ENCODE results near the gene ZNF808. TPM values are rescaled to one million over a fixed set of nuclear protein-coding genes. Genes with fewer than 3 reads are reported as not detected.
A peak's percentile ranks its signal among the peaks of the same experiment; 100 is the strongest.

ZNF808 gene
- total and polyA plus RNA-seq, 2 of the 13 experiments (the other 11 are each of a cell fraction or from before 2014, with no cell fraction given), result 3.0 to 7.4 TPM

DNA sequence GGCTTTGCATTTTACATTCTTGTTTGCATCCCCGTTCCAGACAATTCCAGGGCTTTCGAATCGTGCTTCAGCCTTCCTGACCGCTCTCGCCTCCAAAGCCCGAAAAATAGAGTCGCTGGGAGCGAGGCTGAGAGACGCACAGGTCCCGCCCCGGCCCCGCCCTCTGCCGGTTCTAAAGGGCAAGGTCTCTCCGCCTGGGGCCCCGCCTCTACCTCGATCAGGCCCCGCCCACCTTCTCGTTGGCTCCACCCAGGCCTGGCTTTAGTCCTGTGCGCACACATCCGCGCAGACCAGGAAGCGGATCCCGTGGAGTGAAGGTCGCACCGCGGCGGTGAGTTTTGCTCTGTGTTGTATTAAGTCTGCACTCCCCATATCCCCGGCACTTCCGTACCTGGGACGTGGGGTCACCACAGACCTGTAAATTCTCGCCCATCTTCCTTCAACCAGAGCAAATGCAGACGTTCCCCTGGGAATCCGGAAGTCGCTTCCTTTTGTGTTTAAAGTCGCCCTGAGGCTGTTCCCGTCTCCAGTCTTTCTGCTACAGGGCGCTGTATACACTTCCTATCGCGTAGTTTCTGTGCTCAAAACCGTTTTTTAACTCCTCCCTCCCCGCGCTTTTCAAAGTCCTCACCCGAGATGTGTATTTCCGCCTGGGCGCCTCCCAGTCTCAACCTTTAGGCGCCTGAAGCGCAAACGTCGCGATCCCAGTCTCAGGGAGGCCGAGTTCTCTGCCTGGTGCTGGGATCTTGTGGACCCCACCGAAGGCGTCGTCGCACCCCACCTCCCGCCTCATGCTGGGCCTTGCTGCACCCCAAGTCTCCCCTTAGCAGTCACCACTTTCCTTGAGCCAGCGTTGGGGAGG is 42.8 kb downstream of the ZNF808 start, which contains the start of gene ZNF701 (continued):
- TF ChIP-seq ZNF589 (CRISPR knock-in tag; conservative IDR thresholded peaks at IDR 0.05) (no peak), MBNL3 (CRISPR knock-in tag; conservative IDR thresholded peaks at IDR 0.05) (no peak), ZNF224 (CRISPR knock-in tag; IDR thresholded peaks at IDR 0.05) (no peak), JUN (CRISPR knock-in tag; IDR thresholded peaks at IDR 0.05) (no peak), ESRRA (CRISPR knock-in tag; IDR thresholded peaks at IDR 0.05; ENCODE audit: low read depth) (no peak), ZNF343 (CRISPR knock-in tag; IDR thresholded peaks at IDR 0.05) (no peak), ZBTB3 (CRISPR knock-in tag; IDR thresholded peaks at IDR 0.05; ENCODE audit: borderline replicate concordance, low read depth) (no peak), KAT8 (CRISPR knock-in tag; IDR thresholded peaks at IDR 0.05) (peak; percentile 79), SNAPC2 (CRISPR knock-in tag; IDR thresholded peaks at IDR 0.05) (no peak), CEBPG (CRISPR knock-in tag; IDR thresholded peaks at IDR 0.05) (no peak), ARNTL (CRISPR knock-in tag; IDR thresholded peaks at IDR 0.05) (no peak), TCF7L2 (IDR thresholded peaks at IDR 0.05; ENCODE audit: low read depth, low read length) (no peak), TP53 (CRISPR knock-in tag; conservative IDR thresholded peaks at IDR 0.05) (no peak), ETV5 (CRISPR knock-in tag; IDR thresholded peaks at IDR 0.05; ENCODE audit: borderline replicate concordance) (no peak), ZNF569 (CRISPR knock-in tag; IDR thresholded peaks at IDR 0.05; ENCODE audit: borderline replicate concordance) (no peak), CEBPB (IDR thresholded peaks at IDR 0.05; ENCODE audit: borderline replicate concordance, low read depth, low read length) (no peak), IKZF1 (IDR thresholded peaks at IDR 0.05) (no peak)
- TF ChIP-seq, protein P1, sequence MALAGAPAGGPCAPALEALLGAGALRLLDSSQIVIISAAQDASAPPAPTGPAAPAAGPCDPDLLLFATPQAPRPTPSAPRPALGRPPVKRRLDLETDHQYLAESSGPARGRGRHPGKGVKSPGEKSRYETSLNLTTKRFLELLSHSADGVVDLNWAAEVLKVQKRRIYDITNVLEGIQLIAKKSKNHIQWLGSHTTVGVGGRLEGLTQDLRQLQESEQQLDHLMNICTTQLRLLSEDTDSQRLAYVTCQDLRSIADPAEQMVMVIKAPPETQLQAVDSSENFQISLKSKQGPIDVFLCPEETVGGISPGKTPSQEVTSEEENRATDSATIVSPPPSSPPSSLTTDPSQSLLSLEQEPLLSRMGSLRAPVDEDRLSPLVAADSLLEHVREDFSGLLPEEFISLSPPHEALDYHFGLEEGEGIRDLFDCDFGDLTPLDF (CRISPR knock-in tag; IDR thresholded peaks at IDR 0.05), result 0 out of 2 replicates have a peak, but pooled peaks have one; percentile 41
- TF ChIP-seq, protein P2, sequence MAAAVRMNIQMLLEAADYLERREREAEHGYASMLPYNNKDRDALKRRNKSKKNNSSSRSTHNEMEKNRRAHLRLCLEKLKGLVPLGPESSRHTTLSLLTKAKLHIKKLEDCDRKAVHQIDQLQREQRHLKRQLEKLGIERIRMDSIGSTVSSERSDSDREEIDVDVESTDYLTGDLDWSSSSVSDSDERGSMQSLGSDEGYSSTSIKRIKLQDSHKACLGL (CRISPR knock-in tag; IDR thresholded peaks at IDR 0.05), result no peak
- TF ChIP-seq, protein P3, sequence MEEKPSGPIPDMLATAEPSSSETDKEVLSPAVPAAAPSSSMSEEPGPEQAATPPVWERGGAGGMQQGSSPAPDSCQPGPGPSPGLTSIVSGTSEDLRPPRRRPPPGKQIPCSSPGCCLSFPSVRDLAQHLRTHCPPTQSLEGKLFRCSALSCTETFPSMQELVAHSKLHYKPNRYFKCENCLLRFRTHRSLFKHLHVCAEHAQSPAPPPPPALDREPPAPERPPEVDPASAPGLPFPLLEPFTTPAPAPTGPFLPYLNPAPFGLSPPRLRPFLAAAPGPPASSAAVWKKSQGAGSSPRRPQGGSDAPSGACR (CRISPR knock-in tag; IDR thresholded peaks at IDR 0.05), result no peak
- TF ChIP-seq, protein P4, sequence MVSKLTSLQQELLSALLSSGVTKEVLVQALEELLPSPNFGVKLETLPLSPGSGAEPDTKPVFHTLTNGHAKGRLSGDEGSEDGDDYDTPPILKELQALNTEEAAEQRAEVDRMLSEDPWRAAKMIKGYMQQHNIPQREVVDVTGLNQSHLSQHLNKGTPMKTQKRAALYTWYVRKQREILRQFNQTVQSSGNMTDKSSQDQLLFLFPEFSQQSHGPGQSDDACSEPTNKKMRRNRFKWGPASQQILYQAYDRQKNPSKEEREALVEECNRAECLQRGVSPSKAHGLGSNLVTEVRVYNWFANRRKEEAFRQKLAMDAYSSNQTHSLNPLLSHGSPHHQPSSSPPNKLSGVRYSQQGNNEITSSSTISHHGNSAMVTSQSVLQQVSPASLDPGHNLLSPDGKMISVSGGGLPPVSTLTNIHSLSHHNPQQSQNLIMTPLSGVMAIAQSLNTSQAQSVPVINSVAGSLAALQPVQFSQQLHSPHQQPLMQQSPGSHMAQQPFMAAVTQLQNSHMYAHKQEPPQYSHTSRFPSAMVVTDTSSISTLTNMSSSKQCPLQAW (CRISPR knock-in tag; IDR thresholded peaks at IDR 0.05), result no peak
- TF ChIP-seq, protein P5, sequence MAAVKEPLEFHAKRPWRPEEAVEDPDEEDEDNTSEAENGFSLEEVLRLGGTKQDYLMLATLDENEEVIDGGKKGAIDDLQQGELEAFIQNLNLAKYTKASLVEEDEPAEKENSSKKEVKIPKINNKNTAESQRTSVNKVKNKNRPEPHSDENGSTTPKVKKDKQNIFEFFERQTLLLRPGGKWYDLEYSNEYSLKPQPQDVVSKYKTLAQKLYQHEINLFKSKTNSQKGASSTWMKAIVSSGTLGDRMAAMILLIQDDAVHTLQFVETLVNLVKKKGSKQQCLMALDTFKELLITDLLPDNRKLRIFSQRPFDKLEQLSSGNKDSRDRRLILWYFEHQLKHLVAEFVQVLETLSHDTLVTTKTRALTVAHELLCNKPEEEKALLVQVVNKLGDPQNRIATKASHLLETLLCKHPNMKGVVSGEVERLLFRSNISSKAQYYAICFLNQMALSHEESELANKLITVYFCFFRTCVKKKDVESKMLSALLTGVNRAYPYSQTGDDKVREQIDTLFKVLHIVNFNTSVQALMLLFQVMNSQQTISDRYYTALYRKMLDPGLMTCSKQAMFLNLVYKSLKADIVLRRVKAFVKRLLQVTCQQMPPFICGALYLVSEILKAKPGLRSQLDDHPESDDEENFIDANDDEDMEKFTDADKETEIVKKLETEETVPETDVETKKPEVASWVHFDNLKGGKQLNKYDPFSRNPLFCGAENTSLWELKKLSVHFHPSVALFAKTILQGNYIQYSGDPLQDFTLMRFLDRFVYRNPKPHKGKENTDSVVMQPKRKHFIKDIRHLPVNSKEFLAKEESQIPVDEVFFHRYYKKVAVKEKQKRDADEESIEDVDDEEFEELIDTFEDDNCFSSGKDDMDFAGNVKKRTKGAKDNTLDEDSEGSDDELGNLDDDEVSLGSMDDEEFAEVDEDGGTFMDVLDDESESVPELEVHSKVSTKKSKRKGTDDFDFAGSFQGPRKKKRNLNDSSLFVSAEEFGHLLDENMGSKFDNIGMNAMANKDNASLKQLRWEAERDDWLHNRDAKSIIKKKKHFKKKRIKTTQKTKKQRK (IDR thresholded peaks at IDR 0.05; ENCODE audit: low read length), result no peak
- TF ChIP-seq, protein P6, sequence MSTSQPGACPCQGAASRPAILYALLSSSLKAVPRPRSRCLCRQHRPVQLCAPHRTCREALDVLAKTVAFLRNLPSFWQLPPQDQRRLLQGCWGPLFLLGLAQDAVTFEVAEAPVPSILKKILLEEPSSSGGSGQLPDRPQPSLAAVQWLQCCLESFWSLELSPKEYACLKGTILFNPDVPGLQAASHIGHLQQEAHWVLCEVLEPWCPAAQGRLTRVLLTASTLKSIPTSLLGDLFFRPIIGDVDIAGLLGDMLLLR (CRISPR knock-in tag; IDR thresholded peaks at IDR 0.05), result no peak
